GM21367 (cell line): ENCODE results near the gene KIAA0930.
A peak's percentile ranks its signal among the peaks of the same experiment; 100 is the strongest.

ENCODE experiments used
- ATAC-seq: cut with Tn5 transposase; IDR thresholded peaks from one replicate; pipeline ENCODE4 v1.9.1; 2021; ENCODE audit not compliant: unreplicated experiment

KIAA0930 gene

GRCh38 chr22:45238076-45238956 is 2.4 kb downstream of the KIAA0930 start:
- no peak for ATAC-seq

- ATAC-seq: no peak
Observed at GRCh38 chr22:45237065-45237990, 3.4 kb downstream of the KIAA0930 start.

GRCh38 chr22:45235851-45236342 is 4.8 kb downstream of the KIAA0930 start:
- no peak for ATAC-seq

GRCh38 chr22:45235101-45235777 is 5.5 kb downstream of the KIAA0930 start:
- peak; percentile 39 for ATAC-seq

- ATAC-seq: no peak
Observed at GRCh38 chr22:45233827-45234226, 6.9 kb downstream of the KIAA0930 start.

GRCh38 chr22:45233386-45233785 is 7.3 kb downstream of the KIAA0930 start:
- no peak for ATAC-seq

DNA sequence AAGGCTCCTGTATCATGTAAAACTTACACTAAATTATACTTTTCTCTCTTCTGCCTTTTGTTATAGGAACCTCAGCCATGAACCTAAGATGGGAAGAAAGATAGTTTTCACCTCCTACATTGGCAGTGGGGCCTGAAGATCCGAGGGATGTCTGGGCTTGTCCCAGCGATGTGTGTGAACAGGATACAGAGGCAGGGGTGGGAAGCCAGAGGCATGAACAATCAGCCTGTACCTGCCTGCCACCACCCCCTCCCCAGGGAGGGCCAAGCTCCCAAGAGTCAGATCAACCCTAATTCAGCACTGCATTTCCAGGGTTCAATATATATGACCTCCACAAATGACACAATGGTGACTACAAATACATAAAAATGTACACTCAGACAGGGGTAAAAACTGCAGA is 9.4 kb downstream of the KIAA0930 start:
- ATAC-seq: no peak

DNA sequence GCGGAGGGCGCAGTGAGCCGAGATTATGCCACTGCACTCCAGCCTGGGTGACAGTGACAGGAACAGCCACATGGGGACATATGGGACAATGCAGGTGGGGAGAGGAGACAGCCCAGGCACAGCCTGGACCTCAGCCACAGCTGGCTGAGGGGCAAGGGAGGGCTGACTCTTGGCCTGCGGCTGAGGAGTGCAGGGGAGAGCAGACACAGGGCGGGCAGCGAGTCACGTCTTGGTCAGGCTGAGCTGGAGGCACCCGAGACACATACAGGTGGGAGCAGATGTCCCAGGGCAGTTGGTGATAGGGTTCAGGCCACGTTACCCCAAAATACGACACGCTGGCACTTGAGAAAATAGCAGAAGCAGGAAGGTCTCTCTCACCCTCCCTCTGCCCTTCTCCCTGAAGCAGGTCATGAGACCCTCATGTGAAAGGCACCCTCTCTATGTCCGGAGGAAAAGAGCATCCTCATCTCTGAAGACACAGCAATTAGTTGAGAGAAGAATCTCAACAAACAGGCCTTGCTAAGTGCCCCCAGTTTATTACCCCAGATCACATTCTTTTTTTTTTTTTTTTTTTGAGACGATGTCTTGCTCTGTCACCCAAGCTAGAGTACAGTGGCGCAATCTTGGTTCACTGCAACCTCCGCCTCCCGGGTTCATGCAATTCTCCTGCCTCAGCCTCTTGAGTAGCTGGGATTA is 10.5 kb downstream of the KIAA0930 start:
- no peak for ATAC-seq

DNA sequence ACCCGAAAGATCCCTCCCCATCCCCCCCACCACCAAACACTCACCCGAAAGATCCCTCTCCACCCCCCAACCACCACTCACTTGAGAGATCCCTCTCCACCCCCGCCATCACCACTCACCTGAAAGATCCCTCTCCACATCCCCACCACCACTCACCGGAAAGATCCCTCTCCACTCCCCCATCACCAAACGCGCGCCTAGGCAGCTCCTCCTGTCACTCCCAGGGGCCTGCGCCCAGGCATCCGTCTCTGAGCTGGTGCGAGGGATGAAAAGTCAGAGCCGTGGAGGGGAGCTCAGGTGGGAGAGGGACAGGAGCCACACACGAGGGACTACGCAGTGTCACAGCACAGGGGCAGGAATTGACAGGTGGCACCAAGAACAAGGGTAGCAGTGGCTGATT is 11.5 kb downstream of the KIAA0930 start:
- ATAC-seq: no peak

- ATAC-seq: no peak
Observed at GRCh38 chr22:45228401-45228754, 12.3 kb downstream of the KIAA0930 start.

DNA sequence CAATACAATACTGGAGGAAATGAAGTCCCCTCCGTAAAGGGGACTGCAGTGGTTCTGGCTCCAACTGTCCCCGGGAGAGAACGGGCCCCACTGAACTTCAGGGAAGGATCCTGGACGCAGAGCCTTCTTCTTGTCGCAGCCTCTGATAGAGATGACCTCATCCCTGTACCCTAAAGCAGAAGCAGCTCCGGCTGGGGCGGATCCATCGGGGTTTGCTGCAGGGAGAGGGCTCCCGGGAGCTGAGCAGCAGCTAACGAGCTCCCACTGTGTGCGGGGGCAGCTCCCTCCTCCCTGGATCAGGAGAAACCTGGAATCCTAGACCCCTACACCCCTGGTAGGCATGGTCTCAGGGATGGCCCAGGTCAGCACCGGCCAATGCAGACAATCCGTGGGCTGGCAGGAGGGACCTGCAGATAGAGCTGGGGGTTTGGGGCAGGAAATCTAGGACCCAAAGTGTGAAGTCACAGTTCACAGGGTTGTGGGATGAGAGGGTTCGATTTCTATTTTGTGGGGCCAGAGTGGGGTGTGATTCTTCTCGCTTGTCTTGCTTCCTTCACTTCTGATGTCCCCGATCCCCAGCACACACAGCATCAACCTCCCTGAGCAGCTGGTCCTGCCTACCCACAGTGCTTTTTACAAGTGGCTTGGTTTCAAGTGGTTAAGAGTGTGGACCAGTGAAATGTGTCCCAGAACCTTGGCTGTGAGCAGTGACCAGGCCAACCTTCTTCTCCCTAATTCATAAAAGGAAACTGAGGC is 12.9 kb downstream of the KIAA0930 start:
- ATAC-seq: no peak

DNA sequence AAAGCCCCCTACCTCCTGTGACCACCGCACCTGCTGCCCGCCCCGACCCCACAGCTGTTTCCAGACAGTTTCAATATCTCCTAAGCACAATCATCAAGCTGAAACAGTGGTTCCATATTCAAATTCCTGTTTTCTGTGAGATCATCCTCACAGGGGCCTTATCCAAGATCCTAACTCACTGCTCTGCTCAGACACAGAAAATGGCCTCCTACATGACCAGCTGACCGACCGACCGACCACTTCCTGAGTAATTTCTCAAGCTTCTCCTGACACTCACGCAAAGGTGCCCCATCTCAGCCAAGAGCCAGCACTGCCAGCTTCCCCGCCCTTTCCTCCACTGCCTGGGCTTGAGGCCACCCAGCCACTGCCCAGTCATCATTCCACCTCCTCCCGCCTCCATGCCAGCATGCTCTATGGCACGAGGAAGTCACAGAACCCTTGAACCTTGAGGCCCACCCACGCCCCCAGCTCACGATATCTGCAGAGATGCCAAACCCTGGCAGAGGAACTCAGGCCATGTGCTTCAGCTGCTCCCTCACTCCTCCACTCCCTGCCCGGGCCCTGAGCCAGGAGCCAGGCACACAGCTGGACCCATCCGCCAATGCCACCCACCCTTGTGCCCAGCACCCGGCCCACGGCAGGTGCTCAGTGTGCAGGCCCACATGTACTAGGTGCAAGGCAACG is 14.0 kb downstream of the KIAA0930 start:
- ATAC-seq: no peak

DNA sequence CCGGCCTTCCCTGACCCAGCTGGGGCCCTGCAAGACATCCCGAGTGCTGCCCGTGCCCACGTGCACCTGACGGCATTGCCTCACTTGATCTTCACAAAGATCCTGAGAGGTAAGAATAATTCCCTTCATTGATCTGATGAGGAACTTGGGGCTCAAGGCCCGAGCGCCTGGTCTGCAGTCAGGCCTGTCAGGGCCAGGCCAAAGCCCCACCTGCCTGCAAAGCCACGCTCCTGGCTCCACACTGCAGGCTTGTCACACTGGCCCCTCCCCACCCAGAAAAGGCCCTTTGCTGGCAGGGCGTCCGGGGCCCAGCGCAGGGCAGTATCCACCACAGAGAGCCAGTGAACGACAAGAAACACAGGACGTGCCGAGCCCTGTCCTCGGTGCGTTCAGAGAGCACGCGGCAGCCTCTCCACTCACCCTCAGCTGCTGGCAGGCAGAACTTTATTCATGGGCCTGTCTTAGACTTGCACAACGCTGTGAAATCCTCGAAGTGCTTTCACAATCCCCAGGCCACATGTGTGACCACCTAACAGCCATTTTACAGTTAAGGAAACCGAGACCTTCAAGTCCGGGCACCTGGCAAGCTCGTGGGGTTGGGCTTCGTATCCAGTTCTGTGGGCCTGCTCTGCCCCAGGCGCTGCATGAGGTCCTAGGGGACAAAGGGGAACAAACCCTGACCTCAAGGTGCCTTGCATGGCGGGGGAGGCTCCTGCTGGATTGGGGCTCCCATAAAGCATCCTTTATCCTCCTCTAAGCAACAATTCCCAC is 14.8 kb downstream of the KIAA0930 start:
- no peak for ATAC-seq

GRCh38 chr22:45224988-45225731 is 15.5 kb downstream of the KIAA0930 start:
- no peak for ATAC-seq

DNA sequence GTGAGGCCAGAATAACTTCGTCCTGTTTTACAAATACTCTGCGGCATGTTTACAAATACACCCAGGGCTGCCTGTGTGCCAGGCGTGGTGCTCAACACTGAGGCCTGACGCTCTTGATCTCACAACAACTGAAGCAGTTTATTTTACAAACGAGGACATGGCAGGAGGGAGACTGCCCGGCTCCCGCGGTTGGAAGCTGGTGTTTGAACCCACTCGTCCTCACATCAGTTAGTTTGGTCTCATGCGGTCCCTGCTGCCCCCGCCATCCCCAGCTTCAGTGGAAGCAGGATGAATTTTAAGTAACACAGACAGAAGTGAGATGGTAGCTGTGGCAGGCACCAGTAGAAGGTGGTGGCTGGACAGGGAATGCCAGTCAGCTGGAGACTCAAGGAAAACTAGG is 16.4 kb downstream of the KIAA0930 start:
- no peak for ATAC-seq

DNA sequence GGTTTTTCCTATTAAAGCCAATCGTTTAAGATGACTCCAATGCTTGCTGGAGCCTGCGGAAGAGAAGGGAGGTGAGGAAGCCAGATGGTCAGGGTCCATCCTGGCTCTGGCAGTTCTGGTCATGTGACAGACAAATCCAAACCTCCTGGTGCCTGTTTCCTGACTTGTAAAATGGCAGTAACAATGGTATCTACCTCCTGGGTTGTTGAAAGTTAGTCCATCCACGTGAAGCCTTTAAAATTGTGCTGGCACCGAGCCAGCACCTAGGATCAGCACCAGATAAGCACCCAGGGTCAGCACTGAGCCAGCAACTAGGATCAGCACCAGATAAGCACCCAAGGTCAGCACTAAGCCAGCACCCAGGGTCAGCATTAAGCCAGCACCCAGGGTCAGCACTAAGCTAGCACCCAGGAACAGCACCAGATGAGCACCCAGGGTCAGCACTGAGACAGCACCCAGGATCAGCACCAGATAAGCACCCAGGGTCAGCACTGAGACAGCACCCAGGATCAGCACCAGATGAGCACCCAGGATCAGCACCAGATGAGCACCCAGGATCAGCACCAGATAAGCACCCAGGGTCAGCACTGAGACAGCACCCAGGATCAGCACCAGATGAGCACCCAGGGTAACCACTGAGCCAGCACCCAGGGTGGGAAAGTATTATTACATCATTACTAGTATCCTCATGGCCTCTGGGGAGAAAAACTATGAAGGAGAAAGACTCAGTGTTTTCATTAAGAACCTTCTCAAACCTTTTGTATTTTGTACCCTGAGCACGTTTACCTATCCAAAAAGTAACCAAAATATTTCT is 17.2 kb downstream of the KIAA0930 start:
- ATAC-seq: no peak

DNA sequence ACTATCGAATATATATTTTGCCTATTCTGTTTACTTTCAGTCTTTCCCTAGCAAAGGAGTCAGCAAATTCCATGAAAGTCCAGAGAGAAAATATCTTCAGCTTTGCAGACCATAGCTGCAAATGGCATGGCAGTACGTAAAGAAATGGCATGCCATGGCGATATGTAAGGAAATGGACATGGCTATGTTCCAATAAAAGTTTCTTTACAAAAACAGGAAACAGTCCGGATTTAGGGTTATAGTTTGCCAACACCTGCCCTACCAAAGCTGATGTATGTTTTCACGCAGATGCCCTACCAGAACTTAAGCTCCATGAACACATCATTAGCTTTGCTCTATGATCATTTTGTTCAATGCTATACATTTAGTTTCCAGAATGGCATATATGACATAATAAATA is 19.5 kb downstream of the KIAA0930 start:
- no peak for ATAC-seq
